ENCODE results near the gene GRAP2.

DNA sequence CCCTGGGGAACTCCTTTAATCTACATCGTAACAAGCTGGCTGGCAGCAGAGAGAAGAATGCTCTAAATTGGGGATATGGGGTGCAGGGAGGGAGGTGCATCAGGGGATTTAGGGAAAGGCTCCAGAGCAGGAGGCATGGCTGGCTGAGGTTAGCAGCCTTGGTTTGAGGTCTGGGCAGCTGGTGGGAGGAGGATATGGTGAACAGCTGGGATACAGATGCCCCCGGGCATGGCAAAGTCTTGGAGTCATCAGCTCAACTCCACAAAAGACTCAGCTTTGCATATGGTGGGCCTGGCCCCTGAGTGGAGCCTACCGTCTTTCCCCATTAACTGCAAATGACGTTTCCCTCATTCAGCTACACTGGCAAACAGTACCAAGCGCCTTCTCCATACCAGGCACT is 99.3 kb downstream of the GRAP2 start:
- TF ChIP-seq CTCF (IDR thresholded peaks at IDR 0.05) (no peak), POLR2A (IDR thresholded peaks at IDR 0.05) (no peak), EP300 (IDR thresholded peaks at IDR 0.05) (no peak)
